OCI-LY3 (cell line): ENCODE data around the gene CCSER1.

ENCODE experiments used
- EZH2phosphoT487 ChIP-seq: fragments of 200-600 bp; shearing (Covaris generic); IDR thresholded peaks from 2 replicates; pipeline ENCODE4 v1.6.1; 2018; ENCODE audit warnings: antibody characterized with exemption, mixed run types, low read depth
- TF ChIP-seq, protein P1 (sequence below): fragments of 200-600, 300-600 bp; sonication (generic); IDR thresholded peaks from 2 replicates; pipeline ENCODE4 v1.5.1; 2014; ENCODE audit warnings: antibody characterized with exemption, low read length, low read depth

DNA sequence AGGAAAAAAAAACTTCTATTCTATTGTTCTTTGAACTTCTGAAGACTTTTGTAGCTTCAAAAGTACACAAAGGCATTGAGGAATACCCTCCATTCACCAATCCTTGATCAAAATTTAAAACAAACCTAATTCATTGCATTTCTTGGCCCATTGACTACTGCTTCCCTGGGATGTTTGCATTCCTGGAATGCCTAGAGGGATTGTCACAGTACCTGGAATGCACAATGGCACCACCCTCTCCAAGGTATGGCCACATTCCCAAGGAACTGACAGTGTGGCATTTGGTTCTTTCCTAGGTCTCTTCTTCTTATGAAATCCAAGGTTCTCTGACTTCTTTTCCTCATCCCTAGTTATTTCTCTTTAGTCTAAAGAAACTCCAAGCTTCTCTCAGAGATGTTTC is 600.7 kb downstream of the CCSER1 start:
- no peak for TF ChIP-seq EZH2phosphoT487
- TF ChIP-seq, protein P1, sequence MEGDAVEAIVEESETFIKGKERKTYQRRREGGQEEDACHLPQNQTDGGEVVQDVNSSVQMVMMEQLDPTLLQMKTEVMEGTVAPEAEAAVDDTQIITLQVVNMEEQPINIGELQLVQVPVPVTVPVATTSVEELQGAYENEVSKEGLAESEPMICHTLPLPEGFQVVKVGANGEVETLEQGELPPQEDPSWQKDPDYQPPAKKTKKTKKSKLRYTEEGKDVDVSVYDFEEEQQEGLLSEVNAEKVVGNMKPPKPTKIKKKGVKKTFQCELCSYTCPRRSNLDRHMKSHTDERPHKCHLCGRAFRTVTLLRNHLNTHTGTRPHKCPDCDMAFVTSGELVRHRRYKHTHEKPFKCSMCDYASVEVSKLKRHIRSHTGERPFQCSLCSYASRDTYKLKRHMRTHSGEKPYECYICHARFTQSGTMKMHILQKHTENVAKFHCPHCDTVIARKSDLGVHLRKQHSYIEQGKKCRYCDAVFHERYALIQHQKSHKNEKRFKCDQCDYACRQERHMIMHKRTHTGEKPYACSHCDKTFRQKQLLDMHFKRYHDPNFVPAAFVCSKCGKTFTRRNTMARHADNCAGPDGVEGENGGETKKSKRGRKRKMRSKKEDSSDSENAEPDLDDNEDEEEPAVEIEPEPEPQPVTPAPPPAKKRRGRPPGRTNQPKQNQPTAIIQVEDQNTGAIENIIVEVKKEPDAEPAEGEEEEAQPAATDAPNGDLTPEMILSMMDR = no peak
